Measurements from ENCODE around the gene RCC2.

Gene RCC2

GRCh38 chr1:17419626-17420328, 19.7 kb downstream of the RCC2 start (continued):
- TF ChIP-seq ZBTB48 (tag by site-specific recombination; IDR thresholded peaks at IDR 0.05) (peak; percentile 54; the same call in 1 of the 2 replicates), ZNF544 (tag by site-specific recombination; IDR thresholded peaks at IDR 0.05) (no peak), KLF8 (tag by site-specific recombination; IDR thresholded peaks at IDR 0.05) (no peak), SP2 (tag by site-specific recombination; IDR thresholded peaks at IDR 0.05) (no peak), CTCF (tag by site-specific recombination; IDR thresholded peaks at IDR 0.05) (peak; percentile 88), ZNF600 (tag by site-specific recombination; IDR thresholded peaks at IDR 0.05) (no peak), ZBTB8A (tag by site-specific recombination; IDR thresholded peaks at IDR 0.05) (no peak), ZNF76 (tag by site-specific recombination; IDR thresholded peaks at IDR 0.05; ENCODE audit: borderline replicate concordance, low read depth) (no peak), ZNF132 (tag by site-specific recombination; IDR thresholded peaks at IDR 0.05; ENCODE audit: borderline replicate concordance) (no peak), ZNF660 (tag by site-specific recombination; IDR thresholded peaks at IDR 0.05) (peak; percentile 60; the same call in 1 of the 2 replicates), ZBTB26 (tag by site-specific recombination; optimal IDR thresholded peaks at IDR 0.05) (no peak), HIC1 (tag by site-specific recombination; IDR thresholded peaks at IDR 0.05) (no peak), ZBTB11 (tag by site-specific recombination; conservative IDR thresholded peaks at IDR 0.05; ENCODE audit: low read depth) (no peak), ZSCAN4 (tag by site-specific recombination; IDR thresholded peaks at IDR 0.05) (no peak), ZNF560 (tag by site-specific recombination; IDR thresholded peaks at IDR 0.05; ENCODE audit: borderline replicate concordance) (no peak), ZNF571 (tag by site-specific recombination; IDR thresholded peaks at IDR 0.05) (no peak), ZNF16 (tag by site-specific recombination; IDR thresholded peaks at IDR 0.05; ENCODE audit: low read depth) (no peak), SP7 (tag by site-specific recombination; IDR thresholded peaks at IDR 0.05) (no peak), ZSCAN30 (tag by site-specific recombination; IDR thresholded peaks at IDR 0.05) (peak; percentile 60; the same call in 1 of the 2 replicates), ZNF433 (tag by site-specific recombination; IDR thresholded peaks at IDR 0.05; ENCODE audit: low read depth) (no peak), OSR2 (tag by site-specific recombination; IDR thresholded peaks at IDR 0.05) (no peak), MZF1 (tag by site-specific recombination; IDR thresholded peaks at IDR 0.05; ENCODE audit: borderline replicate concordance) (no peak), PATZ1 (tag by site-specific recombination; IDR thresholded peaks at IDR 0.05) (no peak), ZNF610 (tag by site-specific recombination; IDR thresholded peaks at IDR 0.05; ENCODE audit: borderline replicate concordance) (no peak), ZNF23 (tag by site-specific recombination; IDR thresholded peaks at IDR 0.05; ENCODE audit: borderline replicate concordance) (no peak), ZNF449 (tag by site-specific recombination; IDR thresholded peaks at IDR 0.05) (no peak)

All from HEK293 (cell line).